Mucosa of descending colon (tissue), 3 donors: ENCODE results near the gene CYP1A2. TPM values are rescaled to one million over a fixed set of nuclear protein-coding genes. Genes with fewer than 3 reads are reported as not detected.
"Not testable (repeated sequence)": the region's sequence is repeated elsewhere in the genome, so short reads cannot be mapped to it uniquely, and the experiment has no call there.

Source experiments
- ATAC-seq: fragments of 200-7000 bp; cut with Tn5 transposase; one replicate; pipeline ENCODE4 v1.9.1; 2020; ENCODE audit warnings: mild to moderate bottlenecking, moderate library complexity
- DNase-seq, 3 donors: peaks; one replicate each; pipeline ENCODE4 v3.0.0-alpha.2; 2020
- H3K36me3 ChIP-seq: fragments of 200-600 bp; one replicate; pipeline ENCODE4 v1.8.0; 2021; ENCODE audit warnings: low read depth, mild to moderate bottlenecking
- H3K4me1 ChIP-seq: fragments of 200-600 bp; one replicate; pipeline ENCODE4 v1.8.0; 2021; ENCODE audit warnings: low read depth, mild to moderate bottlenecking
- H3K4me3 ChIP-seq: fragments of 200-600 bp; one replicate; pipeline ENCODE4 v1.8.0; 2021; ENCODE audit warnings: mild to moderate bottlenecking
- H3K9me3 ChIP-seq: fragments of 200-600 bp; one replicate; pipeline ENCODE4 v1.8.0; 2021; ENCODE audit warnings: mild to moderate bottlenecking
- intact Hi-C, 2 donors: fragments of 100-400 bp; cut with DNase I in 1 of 2; cut with micrococcal nuclease in 1 of 2; formaldehyde crosslinking; loops; one replicate each; pipeline versions ENCODE4 v1.11.0 to v1.11.1; 2022; cut with DNase I, micrococcal nuclease
- total RNA-seq, 3 donors: library from RNA; stranded (reverse); fragmentation: NEBNext Ultra II Directional in 2 of 3; extraction: Animal tissue kit (Norgen Biotek cat#: 25700) in 2 of 3; gene quantifications; one replicate each; pipeline versions ENCODE4 v1.2.1 to v1.2.4, GENCODE V29; 2021 to 2023
- TF ChIP-seq, protein P1 (sequence below): fragments of 200-600 bp; IDR thresholded peaks from one replicate; pipeline ENCODE4 v1.8.0; 2022; ENCODE audit warnings: antibody characterized with exemption, mild to moderate bottlenecking
- donor health status: DM: no; HTN: no; CAD: no; lungs with moderate emphysema.
- donor health status: DM: no; HTN: no; CAD: no.
- donor health status: DM: no; HTN: yes; CAD: no.

CYP1A2 gene
- total RNA-seq, 3 donors from 2014 or later = not detected

- no peak for DNase-seq
- intact Hi-C loops = no loop called here
- TF ChIP-seq, protein P1, sequence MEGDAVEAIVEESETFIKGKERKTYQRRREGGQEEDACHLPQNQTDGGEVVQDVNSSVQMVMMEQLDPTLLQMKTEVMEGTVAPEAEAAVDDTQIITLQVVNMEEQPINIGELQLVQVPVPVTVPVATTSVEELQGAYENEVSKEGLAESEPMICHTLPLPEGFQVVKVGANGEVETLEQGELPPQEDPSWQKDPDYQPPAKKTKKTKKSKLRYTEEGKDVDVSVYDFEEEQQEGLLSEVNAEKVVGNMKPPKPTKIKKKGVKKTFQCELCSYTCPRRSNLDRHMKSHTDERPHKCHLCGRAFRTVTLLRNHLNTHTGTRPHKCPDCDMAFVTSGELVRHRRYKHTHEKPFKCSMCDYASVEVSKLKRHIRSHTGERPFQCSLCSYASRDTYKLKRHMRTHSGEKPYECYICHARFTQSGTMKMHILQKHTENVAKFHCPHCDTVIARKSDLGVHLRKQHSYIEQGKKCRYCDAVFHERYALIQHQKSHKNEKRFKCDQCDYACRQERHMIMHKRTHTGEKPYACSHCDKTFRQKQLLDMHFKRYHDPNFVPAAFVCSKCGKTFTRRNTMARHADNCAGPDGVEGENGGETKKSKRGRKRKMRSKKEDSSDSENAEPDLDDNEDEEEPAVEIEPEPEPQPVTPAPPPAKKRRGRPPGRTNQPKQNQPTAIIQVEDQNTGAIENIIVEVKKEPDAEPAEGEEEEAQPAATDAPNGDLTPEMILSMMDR = no peak
- ATAC-seq = no peak
- Histone ChIP-seq H3K4me3 (no peak overlapping the region), H3K9me3 (no peaks in the 10 kb centered on the region), H3K36me3 (no peaks in the 10 kb centered on the region), H3K4me1 (peaks cover 14% of the 10 kb centered on the region)
Observed at GRCh38 chr15:74730619-74731316, 17.9 kb upstream of the CYP1A2 start.

- TF ChIP-seq, protein P1 = no peak
- Histone ChIP-seq H3K36me3 (no peaks in the 10 kb centered on the region), H3K9me3 (no peaks in the 10 kb centered on the region), H3K4me1 (no peaks in the 10 kb centered on the region), H3K4me3 (no peak overlapping the region)
- ATAC-seq (no peak), DNase-seq (peak in 1 of 3 donors; percentile 3)
- intact Hi-C loops = no loop called here
Observed at GRCh38 chr15:74732846-74733245, 15.8 kb upstream of the CYP1A2 start.

- H3K4me1 ChIP-seq = no peaks in the 10 kb centered on the region
- DNase-seq (no peak), ATAC-seq (no peak)
- no peak overlapping the region for H3K4me3 ChIP-seq
- intact Hi-C loops = no loop called here
- TF ChIP-seq, protein P1 = no peak
- H3K36me3 ChIP-seq = no peaks in the 10 kb centered on the region
- H3K9me3 ChIP-seq = no peaks in the 10 kb centered on the region
Observed at GRCh38 chr15:74733269-74733668, 15.4 kb upstream of the CYP1A2 start.

DNA sequence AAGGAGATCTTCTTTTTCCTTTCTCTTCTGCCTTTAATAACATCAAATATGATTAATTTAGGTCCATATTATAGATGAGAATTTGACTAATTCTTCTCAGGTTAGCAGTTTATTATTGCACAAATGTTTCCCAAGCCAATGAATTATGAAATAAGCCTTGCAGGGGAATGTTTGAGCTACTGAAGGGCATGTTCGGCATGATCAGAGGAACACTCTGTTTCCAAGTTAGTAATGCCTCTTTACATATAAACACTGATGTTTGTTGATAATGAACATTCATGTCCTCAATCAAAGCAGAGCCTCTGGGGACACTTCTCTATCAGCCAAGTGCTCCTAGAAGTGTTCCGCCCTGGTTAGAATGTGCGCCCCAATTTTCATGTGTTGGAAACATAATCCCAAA, 13.3 kb upstream of the CYP1A2 start:
- no peaks in the 10 kb centered on the region for H3K4me1 ChIP-seq
- no peaks in the 10 kb centered on the region for H3K36me3 ChIP-seq
- no peak overlapping the region for H3K4me3 ChIP-seq
- TF ChIP-seq, protein P1 = no peak
- DNase-seq (no peak), ATAC-seq (no peak)
- H3K9me3 ChIP-seq = no peaks in the 10 kb centered on the region
- intact Hi-C loops = no loop called here

- H3K9me3 ChIP-seq, H3K4me3 ChIP-seq, intact Hi-C loops, H3K4me1 ChIP-seq, ATAC-seq, DNase-seq, H3K36me3 ChIP-seq: not testable (repeated sequence)
Observed at GRCh38 chr15:74738239-74738638, 10.4 kb upstream of the CYP1A2 start.

DNA sequence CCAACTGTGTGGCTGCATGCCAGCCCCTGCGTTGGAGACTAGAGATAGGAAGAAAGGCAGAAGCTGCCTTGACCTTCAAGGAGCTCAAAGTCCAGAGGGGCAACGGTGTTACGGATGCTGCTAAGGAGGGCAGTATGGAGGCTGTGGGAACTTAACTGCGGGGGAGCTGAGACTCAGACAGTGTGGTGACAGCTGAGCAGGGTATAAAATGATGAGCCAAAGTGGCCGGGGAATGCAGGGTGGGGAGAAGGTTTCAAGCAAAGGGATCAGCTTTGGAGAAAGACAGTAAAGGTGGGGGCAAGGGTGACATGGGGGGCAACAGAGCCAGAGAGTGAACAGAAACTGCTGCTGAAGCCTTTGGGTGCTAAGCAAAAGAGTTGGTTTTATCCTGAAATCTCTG, 6.2 kb upstream of the CYP1A2 start:
- intact Hi-C loops = no loop called here
- TF ChIP-seq, protein P1 = no peak
- H3K36me3 ChIP-seq = no peaks in the 10 kb centered on the region

More for the DNA sequence above, 6.2 kb upstream of the CYP1A2 start:
- Histone ChIP-seq H3K4me3 (no peak overlapping the region), H3K9me3 (no peaks in the 10 kb centered on the region), H3K4me1 (no peaks in the 10 kb centered on the region)
- ATAC-seq (no peak), DNase-seq (no peak)
